NCI-H1694 (cell line): Measurements from ENCODE around the gene GRHL1.
A peak's percentile ranks its signal among the peaks of the same experiment; 100 is the strongest.

Experiments used
- DNase-seq: peaks from one replicate; lab custom pipeline; 2025; lab: John Stamatoyannopoulos, UW

GRHL1 gene

DNA sequence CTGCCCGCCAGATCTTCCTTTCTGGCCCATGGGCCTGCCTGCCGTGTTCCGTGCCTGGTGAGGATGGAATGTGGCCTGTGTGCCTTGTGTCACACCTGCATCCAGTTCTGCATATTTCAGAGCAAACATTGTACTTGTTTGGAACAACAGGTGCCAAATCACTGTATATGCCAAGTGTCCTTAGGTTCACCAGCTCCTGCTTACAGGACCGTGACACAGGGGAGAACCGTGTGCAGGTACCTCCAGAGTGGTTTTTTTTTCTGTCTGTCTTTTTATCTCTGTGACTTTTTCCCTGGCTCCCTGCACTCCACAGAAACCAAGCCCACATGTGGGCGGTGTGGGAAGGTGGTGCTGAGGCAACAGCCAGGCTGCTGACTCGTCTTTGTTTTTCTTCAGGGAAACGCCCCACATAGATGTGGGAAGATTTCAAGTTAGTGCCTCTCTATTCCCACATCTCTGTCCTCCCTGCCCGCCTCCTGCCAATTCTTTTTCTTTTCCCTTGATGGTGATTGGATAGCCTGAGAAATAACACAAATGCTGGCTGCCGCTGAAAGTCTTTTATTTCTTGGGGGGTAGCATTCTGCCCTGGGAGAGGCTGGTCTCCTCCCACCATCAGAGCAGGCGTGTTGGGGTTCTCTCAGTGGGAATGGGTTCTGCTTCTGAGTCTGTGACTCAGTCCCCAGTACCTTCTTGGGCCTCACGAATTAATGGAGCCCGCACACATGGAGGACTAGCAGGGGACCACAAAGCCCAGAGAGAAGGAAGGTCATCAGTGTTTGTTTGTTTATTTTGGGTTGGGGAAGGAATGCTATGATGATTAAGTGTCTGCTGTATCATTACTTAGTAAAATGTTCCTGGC is 21.4 kb downstream of the GRHL1 start:
- DNase-seq: no peak

DNA sequence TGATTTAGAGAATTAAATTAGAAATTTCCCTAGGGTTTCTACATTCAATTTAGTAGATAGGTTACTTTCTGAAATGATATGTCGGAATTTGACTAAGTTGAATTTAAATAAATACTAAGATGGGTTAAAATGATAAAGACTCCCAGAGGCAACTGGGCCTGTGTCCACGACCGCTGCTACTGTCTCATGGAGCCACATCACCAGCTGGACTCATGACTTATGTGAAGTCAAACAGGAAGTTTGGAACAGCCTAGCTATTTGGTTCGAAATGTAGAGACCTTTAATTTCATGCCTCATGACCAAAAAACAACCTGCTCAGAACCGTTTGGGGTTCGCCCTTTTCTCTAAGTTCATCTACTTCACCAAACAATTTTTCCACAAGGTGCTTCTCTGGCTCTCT is 22.2 kb downstream of the GRHL1 start:
- no peak for DNase-seq

DNA sequence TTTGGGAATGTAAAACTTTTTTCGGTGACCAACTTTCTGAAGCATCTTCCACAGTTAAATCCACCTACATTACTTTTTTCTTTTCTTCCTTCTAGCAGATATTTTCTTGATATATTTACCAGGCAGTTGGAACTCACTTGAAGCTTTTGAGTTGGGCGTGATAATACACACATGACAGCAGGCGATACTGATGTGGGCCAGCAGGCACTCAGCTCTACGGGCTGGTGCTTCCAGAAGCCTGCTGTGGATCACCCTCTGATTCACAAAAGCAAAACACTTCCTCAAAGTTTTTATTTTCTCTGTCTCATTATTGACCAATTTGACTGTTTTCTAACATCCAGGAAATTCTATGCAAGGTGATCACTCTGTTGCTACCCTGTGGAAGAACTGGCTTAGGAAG is 22.9 kb downstream of the GRHL1 start:
- DNase-seq: no peak

DNA sequence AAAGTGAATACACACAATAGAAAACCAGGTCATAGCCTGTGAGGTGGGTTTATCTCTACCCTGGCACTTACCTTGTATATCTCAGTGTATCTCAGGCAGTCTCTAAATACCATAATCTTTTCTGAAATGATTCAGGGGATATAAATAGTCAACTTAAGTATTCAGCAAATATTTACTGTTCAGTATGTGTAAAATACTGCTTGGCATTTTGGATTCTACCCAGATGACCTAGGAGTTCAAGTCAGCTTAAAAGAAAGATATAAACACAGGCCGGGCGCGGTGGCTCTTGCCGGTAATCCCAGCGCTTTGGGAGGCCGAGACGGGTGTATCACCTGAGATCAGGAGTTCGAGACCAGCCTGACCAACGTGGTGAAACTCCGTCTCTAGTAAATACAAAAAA is 23.8 kb downstream of the GRHL1 start:
- no peak for DNase-seq

DNA sequence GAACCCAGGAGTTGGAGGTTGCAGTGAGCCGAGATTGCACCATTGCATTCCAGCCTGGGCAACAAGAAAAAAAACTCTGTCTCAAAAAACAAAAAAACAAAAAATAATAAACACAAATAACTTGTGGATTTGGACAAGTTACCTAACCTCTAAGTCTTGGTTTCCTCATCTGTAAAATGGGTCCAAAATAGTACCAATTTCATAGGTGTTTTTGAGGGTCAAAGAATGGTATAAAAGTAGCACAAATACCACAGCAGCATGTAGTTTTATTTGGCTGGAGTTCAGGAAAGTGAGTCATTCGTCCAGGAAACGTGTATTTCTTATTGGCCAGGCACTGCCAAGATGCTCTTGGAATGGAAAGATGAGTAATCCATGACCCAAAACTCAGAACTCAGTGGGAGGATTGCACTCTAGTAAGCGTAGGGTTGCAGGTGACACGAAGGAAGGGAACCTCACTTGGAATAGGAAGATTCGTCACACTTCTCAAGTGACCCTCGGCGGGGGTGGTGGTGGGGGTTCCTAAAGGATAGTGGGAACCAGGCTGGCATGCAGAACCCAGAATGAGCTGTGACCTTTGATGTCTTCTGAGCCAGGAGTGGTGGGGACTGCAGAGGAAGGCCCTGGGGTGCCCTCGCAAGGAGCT is 24.4 kb downstream of the GRHL1 start:
- no peak for DNase-seq

DNA sequence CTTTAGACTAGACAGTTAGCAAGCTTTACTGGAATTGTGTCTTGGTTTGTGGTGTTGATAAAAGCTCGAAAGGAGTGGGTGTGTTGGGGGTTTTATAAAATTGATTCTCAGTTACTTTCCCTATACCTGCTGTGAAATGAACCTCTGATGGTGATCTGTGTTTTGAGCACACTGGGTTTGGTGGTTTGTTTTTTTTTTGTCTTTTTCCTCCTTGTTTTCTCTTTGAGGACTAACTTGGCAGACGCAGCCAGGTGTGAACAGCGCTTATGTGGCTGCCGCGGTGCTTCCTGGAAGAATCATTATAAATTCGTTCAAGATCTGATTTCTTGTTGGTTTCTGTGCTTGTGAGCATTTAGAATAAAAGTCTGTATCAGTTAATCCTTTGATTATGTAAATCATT is 28.5 kb downstream of the GRHL1 start:
- DNase-seq: no peak

DNA sequence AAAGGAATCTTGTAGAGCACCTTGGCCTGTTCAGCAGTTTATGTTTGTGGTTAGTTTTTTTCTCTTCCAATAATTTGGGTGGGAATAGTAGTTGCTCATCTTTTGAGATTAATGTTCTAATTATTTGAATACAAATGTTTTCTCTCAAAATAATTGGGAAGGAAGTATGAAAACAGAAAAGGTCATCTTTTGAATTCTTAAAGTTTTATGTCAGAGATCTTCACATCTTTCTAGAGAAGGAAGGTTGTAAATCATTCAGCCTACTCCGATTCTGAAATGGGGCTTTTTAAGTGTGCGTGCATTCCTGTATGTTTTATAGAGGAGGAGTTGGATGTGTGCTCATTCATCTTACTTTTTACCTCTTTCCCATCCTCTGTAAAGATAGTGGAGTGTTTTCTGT is 29.0 kb downstream of the GRHL1 start:
- DNase-seq: no peak

DNA sequence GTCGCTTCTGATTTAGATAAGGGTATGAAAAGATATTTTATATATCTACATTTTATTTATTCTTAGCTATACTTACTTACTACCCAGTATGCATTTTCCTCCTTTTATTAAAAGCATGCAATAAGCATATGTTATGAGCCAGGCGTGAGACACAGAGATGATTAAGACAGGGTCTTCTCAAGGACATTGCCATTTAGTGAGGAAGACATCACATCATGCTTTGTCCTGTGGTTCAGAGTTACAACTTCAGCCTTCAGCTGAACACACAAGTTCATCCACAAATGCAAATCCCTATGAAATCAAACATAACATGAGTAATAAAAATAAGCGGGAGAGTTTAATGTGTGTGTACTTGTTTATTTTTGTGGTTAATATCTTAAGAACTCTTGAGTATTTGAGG is 30.2 kb downstream of the GRHL1 start:
- DNase-seq: no peak

DNA sequence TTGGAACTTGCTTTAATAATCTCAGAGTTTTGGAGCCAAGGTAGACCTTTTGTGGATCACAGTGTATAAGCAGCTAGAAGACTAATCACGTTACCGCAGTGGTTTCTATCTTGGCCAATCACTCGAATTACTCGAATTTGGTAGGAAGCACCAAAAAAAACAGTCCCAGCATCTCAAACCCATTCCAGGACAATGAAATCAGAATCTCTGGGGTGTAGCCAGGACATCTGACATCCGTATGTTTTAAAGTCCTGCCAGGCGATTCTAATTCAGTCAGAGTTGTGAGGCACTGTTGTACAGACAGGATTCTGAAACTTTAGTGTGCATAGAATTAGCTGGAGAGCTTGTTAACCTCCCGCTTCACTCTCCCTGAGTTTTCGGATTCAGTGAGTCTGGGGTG is 30.8 kb downstream of the GRHL1 start:
- no peak for DNase-seq

DNA sequence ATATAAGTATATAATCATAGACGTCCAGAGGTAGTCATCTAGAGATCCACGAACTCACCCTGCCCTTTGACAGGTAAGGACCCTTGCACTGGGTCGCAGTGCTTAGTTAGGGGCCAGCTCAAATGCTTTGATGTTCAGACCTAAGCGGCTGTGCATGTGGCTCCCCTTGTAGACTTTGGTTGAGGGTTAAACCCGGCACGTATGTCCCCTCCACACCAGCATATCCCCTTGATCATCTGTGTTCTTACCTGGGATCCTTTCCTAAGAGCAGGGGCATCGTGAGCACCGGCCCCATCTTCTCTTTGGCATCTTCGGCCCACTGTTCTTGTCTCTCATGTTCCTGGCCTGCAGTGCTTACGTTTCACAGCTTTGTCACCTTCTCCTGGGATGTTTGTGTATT is 31.4 kb downstream of the GRHL1 start:
- DNase-seq: no peak

DNA sequence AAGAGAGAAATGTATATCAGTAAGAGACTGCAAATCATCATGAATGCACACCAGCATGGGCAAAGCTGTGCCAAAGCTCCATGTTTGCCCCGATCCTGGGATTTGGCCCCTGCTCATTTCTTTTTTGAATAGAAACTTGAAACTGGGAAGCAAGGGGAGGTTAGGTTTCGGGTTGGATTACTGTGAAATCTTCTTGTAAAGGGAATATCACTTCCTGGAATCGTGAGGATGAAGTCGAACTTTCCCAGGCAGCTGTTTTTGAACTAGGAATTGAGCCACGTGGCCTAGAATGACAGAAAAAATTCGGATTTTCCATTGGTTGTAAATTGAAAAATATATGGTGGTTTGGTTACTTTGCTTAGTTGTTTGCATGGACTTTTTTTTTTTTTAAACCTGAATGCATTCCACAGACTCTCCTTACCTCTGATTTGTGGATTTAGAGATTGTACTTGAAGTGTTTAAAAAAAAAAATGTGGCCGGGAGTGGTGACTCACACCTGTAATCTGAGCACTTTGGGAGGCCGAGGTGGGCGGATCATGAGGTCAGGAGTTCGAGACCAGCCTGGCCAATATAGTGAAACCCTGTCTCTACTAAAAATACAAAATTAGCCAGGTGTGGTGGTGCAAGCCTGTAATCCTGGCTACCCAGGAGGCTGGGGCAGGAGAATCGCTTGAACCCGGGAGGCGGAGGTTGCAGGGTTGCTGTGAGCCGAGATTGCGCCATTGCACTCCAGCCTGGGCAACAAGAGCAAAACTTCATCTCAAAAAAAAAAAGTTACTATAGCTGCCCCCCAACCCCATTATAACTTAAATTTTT is 32.1 kb downstream of the GRHL1 start:
- DNase-seq: no peak

DNA sequence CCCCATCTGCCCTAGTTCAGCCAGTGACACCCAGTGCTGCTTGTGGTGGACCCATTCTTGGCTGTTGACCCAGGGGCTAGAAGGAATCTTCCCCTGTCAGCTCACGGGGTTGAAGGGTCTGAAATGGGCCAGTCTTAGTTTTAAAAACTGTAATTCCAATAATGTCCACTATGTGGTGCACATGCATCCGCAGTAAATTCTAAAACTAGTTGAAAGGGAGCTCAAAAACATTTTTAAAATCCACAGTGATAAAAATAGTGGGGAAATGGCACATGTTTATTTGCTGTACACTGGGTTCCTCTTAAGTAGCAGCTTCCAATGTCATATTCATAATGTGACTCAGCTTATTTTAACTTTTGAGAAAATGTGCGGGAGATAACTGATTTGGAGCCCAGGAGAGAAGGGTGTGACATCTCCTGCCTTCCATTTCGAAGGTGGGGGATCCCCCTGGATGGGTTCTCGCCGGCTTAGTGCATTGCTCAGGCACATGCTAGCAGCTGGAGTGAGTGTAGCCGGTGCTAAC is 32.8 kb downstream of the GRHL1 start:
- peak; percentile 57 for DNase-seq

DNA sequence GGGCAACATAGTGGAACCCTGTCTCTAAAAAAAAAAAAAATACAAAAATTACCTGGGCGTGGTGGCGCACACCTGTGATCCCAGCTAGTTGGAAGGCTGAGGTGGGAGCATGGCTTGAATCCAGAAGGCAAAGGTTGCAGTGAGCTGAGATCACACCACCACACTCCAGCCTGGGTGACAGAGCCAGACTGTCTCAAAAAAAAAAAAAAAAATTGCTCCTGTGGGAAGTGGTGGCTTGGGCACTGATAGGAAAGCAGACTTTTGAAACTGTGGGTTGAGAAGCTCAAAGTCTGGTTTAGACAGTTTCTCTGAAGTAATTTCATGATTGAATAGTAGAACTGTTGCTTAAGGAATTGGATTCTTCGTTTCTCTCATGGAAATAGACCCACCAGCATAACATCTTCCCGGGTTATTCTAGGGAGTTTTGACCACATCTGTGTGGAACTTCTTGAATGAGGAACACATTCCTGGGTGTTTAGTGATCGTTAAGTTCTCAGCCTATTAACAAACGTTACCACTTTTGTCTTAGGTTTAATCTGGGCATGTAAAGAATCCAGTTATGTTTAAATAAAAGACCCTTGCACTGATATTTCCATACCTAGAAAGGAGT is 33.5 kb downstream of the GRHL1 start:
- DNase-seq: no peak

DNA sequence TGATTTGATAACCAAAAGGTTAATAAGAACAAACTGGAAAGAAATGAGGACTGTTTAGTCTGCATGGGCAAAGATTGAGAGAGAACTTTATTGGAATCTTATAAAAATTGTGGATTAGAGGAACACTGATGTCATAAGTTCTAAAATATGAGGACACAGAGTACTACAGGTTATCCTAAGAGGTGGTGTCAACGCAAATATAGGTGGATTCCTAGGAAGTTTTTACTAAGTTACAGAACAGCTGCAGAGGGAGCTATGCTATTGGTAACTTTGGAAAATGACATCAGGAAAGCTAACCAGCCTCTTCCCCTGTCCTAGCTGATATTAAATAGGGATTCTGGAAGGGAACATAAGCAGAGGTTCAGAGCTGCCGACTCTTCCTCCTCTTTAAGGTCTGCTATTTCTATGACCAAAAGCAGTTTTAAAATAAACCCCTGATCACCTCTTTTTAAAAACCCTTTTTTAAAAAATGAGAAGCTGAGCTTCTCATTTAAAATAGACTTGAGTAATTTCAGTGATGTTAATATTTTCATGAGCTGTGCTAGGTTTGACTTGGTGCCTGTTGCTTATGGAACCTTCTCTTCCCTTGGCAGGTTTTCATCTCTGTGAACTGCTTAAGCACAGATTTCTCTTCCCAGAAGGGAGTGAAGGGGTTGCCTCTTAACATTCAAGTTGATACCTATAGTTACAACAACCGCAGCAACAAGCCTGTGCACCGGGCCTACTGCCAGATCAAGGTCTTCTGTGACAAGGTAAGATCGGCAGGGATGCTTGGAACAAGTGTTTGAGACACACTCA is 34.2 kb downstream of the GRHL1 start:
- no peak for DNase-seq

DNA sequence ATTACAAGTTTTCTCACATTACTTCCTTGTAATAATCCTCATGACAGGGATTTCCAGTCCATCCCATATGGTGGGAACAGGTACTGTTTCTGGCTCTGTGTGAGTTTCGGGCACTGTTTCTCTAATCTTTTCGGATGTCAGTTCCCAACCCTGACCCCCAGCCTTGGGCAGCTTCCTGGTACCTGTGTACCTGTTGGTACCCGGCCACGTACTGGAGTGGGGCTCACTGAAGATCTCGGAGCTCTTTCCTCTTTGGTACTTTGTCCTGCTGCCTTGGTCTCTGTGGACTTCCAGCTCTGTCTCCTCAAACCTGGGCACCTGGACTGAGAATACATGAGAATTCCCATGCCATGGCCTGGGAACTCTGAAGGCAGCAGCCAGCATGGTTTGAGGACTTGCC is 36.8 kb downstream of the GRHL1 start:
- DNase-seq: no peak

DNA sequence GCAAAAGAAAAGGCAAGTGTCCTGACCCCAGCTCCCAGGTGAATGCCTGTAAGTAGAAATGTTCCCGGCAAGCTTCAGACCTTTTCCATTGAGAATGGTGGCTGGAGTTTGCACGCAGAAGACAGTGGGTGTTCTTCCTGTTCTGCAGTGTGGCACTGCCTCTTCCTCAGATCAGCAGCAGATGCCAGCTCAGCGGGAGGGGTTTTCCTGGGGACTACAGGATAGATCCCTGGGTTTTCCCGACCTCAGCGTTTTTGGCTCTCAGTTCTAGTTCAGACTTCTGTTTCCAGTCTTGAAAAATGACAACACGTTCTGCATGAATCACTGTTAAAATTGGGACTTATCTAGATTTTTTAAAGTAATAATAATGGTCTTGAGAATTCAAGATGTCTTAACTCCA is 39.2 kb downstream of the GRHL1 start:
- DNase-seq: no peak

DNA sequence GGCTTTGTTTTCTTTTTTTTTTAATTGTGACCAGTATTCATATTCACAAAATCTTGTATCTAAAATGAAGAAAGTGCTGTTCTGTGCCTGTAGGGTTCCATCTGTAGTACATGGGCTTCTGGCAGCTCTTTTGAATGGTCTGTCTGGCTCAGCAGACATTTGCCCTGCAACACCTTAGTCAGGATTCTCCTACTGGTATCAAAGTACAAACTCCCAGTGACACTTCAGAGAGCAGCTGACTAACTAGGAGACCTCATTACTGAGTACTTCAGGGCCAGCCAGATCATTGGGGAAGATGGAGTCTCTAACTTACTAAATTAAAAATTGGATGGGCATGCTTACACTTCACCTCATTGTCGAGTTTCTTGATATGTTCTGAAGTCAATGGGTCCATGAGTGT is 39.7 kb downstream of the GRHL1 start:
- DNase-seq: no peak

DNA sequence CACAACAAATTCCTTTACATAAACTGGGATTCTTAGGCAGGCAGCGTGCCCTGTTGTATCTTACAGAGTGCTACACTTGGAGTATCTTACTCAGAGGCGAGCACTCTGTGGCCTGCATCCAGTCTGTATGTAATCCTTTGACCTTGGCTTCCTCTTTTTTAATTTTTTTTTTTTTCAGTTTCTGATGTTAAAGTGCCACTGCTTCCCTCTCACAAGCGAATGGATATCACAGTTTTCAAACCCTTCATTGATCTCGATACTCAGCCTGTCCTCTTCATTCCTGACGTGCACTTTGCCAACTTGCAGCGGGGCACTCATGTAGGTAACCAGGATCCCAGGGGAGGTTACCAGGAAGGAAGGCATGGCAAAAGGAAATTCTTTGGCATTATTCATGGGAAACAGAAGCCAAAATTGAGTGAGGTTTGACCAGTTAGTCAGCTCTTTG is 40.4 kb downstream of the GRHL1 start:
- no peak for DNase-seq

DNA sequence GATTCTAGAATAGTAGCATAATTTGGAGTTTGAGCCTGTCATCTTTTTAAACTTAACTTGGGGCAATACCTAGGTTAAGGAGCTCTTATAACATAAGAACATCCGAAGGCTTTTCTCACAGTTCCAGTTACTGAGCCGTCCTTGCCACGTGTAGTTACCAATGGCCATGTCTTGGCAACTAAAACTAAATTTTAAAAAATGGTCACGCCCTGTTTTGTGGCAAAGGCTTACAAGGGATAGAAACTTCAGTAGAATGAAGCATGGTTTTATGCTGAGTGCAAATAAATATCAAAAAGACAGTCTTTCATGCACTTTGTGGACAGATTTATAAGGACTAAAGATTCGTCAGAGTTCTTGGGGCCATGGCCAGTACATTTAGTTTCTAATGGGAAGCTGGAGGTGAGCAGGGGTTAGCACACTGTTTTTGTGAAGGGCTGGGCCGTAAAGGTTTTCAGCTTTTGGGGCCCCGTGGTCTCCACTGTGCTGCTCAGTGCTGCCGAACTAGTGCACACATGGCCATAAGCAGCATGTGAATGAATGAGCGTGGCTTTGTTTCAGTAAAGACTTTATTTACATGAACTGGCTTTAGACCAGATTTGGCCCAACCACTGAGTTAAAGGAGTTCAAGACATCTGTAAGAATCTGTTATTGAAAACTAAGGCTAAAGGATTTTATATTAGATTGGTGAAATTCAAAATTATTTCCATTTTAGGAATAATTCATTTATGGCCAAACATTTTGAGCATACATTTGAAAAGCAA is 41.1 kb downstream of the GRHL1 start:
- no peak for DNase-seq

DNA sequence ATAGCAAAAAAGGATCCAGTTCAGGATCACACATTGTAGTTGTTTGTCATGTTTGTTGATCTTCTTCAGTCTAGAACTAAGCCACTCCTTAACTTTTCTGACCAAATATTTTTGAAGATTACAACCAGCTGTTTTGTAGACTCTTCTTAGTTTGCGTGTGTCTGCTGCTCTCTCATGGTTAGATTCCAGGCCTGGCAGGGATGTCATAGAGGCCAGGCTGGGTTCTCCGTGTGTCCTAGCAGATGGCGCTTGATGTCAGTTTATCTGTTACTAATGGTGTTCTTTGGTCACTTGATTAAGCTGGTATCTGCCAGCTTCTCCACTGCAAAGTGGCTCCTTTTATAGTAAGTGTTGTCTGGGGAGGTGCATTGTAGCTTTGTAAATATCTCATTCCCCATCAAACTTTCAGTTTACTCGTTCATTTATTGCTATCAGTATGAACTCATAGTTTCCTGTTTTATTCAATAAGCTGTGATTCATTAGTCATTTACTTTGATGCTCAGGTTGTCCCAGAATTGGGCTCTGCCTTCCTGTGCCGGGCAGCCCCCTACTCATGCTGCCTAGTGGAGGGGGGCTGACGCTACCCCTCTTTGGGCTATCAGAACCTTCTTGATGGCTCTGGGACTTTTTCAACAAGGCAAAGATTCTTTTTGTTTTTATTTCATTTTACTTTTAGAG is 42.1 kb downstream of the GRHL1 start:
- DNase-seq: no peak
